ENCODE measurements around the gene NFKB1.

Gene NFKB1

GRCh38 chr4:102599455-102599854, 98.3 kb downstream of the NFKB1 start:
- DNase-seq (ENCODE audit: low read depth) = no peak

DNA sequence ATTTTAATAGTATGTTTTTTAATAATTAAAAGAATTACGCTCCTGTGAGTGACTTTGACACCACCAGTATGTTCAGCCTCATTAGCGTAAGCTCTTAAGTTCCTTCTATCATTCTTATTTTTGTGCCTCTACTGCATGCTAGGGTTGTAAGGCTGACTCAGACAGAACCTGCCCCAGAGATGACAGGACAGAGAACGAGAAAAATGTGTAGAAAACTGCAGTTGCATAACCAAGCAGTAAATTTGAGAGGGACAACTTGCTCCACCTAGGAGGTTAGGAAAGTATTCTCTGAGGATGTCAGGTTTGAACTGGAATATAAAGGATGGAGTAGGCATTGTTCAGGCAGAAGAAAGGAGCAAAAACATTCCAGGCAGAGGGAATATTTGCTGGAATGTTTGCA, 98.7 kb downstream of the NFKB1 start:
- no peak overlapping the region for H3K4me3 ChIP-seq (replicated peaks; ENCODE audit: low read depth, low read length)
- TF ChIP-seq, protein P1, sequence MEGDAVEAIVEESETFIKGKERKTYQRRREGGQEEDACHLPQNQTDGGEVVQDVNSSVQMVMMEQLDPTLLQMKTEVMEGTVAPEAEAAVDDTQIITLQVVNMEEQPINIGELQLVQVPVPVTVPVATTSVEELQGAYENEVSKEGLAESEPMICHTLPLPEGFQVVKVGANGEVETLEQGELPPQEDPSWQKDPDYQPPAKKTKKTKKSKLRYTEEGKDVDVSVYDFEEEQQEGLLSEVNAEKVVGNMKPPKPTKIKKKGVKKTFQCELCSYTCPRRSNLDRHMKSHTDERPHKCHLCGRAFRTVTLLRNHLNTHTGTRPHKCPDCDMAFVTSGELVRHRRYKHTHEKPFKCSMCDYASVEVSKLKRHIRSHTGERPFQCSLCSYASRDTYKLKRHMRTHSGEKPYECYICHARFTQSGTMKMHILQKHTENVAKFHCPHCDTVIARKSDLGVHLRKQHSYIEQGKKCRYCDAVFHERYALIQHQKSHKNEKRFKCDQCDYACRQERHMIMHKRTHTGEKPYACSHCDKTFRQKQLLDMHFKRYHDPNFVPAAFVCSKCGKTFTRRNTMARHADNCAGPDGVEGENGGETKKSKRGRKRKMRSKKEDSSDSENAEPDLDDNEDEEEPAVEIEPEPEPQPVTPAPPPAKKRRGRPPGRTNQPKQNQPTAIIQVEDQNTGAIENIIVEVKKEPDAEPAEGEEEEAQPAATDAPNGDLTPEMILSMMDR (IDR thresholded peaks at IDR 0.05; ENCODE audit: low read length, missing control alignments) = no peak
- no peak for DNase-seq (ENCODE audit: low read depth)

More at GRCh38 chr4:102599455-102599854, 98.3 kb downstream of the NFKB1 start:
- TF ChIP-seq, protein P1 (IDR thresholded peaks at IDR 0.05; ENCODE audit: low read length, missing control alignments) = no peak
- H3K4me3 ChIP-seq (replicated peaks; ENCODE audit: low read depth, low read length) = no peak overlapping the region

DNA sequence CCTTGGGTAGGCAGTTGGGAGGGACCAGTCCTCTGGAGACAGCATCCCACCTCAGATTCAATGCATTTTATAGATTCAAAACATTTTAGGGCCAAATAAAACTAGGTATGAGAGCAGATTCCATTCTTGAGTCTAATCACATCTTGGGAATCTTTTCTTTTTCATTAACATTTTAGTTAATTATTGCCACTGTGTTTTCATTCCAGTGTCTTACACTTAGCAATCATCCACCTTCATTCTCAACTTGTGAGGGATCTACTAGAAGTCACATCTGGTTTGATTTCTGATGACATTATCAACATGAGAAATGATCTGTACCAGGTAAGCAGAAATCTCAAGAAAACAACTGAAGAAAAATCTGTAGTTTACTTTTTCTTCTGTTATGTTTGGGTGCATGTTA, 99.5 kb downstream of the NFKB1 start:
- no peak for DNase-seq (ENCODE audit: low read depth)
- H3K4me3 ChIP-seq (replicated peaks; ENCODE audit: low read depth, low read length) = no peak overlapping the region
- TF ChIP-seq, protein P1 (IDR thresholded peaks at IDR 0.05; ENCODE audit: low read length, missing control alignments) = no peak

GRCh38 chr4:102601586-102602227, 100.5 kb downstream of the NFKB1 start:
- no peak for DNase-seq (ENCODE audit: low read depth)
- H3K4me3 ChIP-seq (replicated peaks; ENCODE audit: low read depth, low read length) = no peak overlapping the region
- TF ChIP-seq, protein P1 (IDR thresholded peaks at IDR 0.05; ENCODE audit: low read length, missing control alignments) = no peak

GRCh38 chr4:102604222-102604940, 103.2 kb downstream of the NFKB1 start:
- TF ChIP-seq, protein P1 (IDR thresholded peaks at IDR 0.05; ENCODE audit: low read length, missing control alignments) = no peak
- no peak overlapping the region for H3K4me3 ChIP-seq (replicated peaks; ENCODE audit: low read depth, low read length)
- DNase-seq (ENCODE audit: low read depth) = no peak

- TF ChIP-seq, protein P1 (IDR thresholded peaks at IDR 0.05; ENCODE audit: low read length, missing control alignments) = no peak
- no peak overlapping the region for H3K4me3 ChIP-seq (replicated peaks; ENCODE audit: low read depth, low read length)
- DNase-seq (ENCODE audit: low read depth) = no peak
Observed at GRCh38 chr4:102606261-102606660, 105.1 kb downstream of the NFKB1 start.

Measured in fibroblast of pulmonary artery (primary cell).